Prostate gland (tissue), 2 donors: Measurements from ENCODE around the gene CKB. TPM values are rescaled to one million over a fixed set of nuclear protein-coding genes. Genes with fewer than 3 reads are reported as not detected.

Experiments
- DNase-seq: peaks from one replicate; pipeline ENCODE4 v3.0.0-alpha.2; 2019; ENCODE audit warnings: low spot score
- H3K27ac ChIP-seq, 2 donors: fragments of 200-600 bp; sonication (generic); 2 replicates each; pipeline ENCODE4 v1.5.1; 2017 to 2019
- H3K27me3 ChIP-seq: fragments of 200-600 bp; sonication (generic); replicated peaks from 2 replicates; pipeline ENCODE4 v1.5.1; 2019; ENCODE audit not compliant: insufficient read depth
- H3K36me3 ChIP-seq, 2 donors: fragments of 200-600 bp; sonication (generic); 1 replicate in 1 of 2; 2 replicates in 1 of 2; pipeline versions ENCODE4 v1.5.1 to v1.8.1; 2017 to 2019
- H3K4me1 ChIP-seq: fragments of 200-600 bp; sonication (generic); replicated peaks from 2 replicates; pipeline ENCODE4 v1.5.1; 2019
- H3K4me3 ChIP-seq, 2 donors: fragments of 200-600 bp; sonication (generic); 2 replicates each; pipeline ENCODE4 v1.5.1; 2017 to 2019
- H3K9me3 ChIP-seq: fragments of 200-600 bp; sonication (generic); 2 replicates; pipeline ENCODE4 v1.5.1; 2017
- POLR2A ChIP-seq: fragments of 450-650 bp; IDR thresholded peaks from one replicate; pipeline ENCODE4 v1.6.1; 2016; ENCODE audit warnings: antibody characterized with exemption, mild to moderate bottlenecking
- POLR2AphosphoS5 ChIP-seq: sonication (generic); formaldehyde crosslinking; IDR thresholded peaks from one replicate; pipeline ENCODE4 v1.6.1; 2017; ENCODE audit warnings: antibody characterized with exemption
- WGBS: methylation state at CpG from one replicate; pipeline ENCODE4 v1.1.5; 2018; 5-methylcytosine and 5-hydroxymethylcytosine counted together
- intact Hi-C: fragments of 100-400 bp; cut with DNase I; formaldehyde crosslinking; loops from one replicate; pipeline ENCODE4 v1.14.2; 2022
- total RNA-seq, 2 donors: library from RNA; depleted of rRNA; stranded (reverse); fragments of >200 nt; gene quantifications; one replicate each; pipeline ENCODE4 v1.1.0, GENCODE V29; 2016
- TF ChIP-seq, protein P1 (sequence below), 4 experiments: fragments of 200-600 bp in 2 of 4; fragments of 450-650 bp in 2 of 4; sonication (generic) in 2 of 4; IDR thresholded peaks; 1 replicate in 3 of 4; 2 replicates in 1 of 4; pipeline ENCODE4 v1.5.1; 2016 to 2019; ENCODE audit warnings: antibody characterized with exemption in 4 of 4, mild to moderate bottlenecking in 2 of 4, moderate library complexity in 2 of 4

Gene CKB
- total RNA-seq, 2 donors from 2014 or later: 1,199 to 1,838 TPM

DNA sequence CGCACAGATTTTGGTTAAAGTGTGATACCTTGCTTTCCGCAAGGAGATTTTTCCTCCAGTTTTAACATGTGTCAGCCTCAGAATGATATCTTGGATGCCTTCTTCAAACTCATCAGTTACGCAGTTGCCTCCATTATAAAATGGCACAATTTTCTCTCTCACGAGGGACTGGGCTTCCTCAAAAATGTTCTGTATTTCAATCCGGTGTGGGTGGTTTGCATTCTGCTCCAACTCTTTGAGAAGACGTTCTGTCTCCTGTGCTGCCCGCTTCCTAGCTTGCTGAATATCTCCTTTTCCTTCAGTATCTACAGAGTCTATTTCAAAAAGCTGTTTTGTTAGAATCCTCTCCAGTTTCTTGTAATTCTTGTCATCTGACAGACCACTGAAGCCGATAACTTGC, 38.1 kb upstream of the CKB start:
- Histone ChIP-seq H3K27me3 (no peaks in the 10 kb centered on the region), H3K4me3 (no peak overlapping the region), H3K4me1 (peaks cover 14% of the 10 kb centered on the region), H3K27ac (no peak overlapping the region), H3K9me3 (no peaks in the 10 kb centered on the region), H3K36me3 (no peaks in the 10 kb centered on the region)
- TF ChIP-seq POLR2AphosphoS5 (no peak), POLR2A (no peak)
- TF ChIP-seq, protein P1, sequence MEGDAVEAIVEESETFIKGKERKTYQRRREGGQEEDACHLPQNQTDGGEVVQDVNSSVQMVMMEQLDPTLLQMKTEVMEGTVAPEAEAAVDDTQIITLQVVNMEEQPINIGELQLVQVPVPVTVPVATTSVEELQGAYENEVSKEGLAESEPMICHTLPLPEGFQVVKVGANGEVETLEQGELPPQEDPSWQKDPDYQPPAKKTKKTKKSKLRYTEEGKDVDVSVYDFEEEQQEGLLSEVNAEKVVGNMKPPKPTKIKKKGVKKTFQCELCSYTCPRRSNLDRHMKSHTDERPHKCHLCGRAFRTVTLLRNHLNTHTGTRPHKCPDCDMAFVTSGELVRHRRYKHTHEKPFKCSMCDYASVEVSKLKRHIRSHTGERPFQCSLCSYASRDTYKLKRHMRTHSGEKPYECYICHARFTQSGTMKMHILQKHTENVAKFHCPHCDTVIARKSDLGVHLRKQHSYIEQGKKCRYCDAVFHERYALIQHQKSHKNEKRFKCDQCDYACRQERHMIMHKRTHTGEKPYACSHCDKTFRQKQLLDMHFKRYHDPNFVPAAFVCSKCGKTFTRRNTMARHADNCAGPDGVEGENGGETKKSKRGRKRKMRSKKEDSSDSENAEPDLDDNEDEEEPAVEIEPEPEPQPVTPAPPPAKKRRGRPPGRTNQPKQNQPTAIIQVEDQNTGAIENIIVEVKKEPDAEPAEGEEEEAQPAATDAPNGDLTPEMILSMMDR (IDR thresholded peaks at IDR 0.05): no peak
- intact Hi-C loops: loop anchor here (10.0 kb wide), 1 partner anchor 154 kb away; the partner anchor contains the start of genes XRCC3 and ZFYVE21
- no peak for DNase-seq
- 73% methylated on average over 8 of the region's 8 CpGs for WGBS

DNA sequence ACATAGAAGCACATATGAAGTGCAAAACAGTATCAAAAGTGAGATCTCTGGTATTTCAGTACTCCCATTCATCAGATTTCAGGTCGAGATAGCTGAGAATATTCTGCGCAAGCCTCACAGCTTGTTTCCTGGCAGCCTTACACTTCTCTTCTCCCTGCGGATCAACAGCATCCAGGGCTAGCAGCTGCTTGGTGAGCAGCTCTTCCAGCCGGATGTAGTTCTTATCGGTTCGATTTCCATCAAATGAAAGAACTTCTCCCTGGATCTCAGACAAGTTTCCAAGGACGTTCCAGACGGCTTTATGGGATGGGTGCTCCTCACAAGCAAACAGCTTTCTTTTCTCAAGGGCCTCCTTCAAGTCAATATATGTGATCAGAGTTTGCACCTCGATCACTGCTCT, 37.1 kb upstream of the CKB start:
- TF ChIP-seq POLR2AphosphoS5 (no peak), POLR2A (no peak)
- TF ChIP-seq, protein P1 (IDR thresholded peaks at IDR 0.05): no peak
- Histone ChIP-seq H3K4me3 (no peak overlapping the region), H3K36me3 (no peaks in the 10 kb centered on the region), H3K4me1 (peaks cover 14% of the 10 kb centered on the region), H3K27me3 (no peaks in the 10 kb centered on the region), H3K9me3 (no peaks in the 10 kb centered on the region), H3K27ac (no peak overlapping the region)
- 57% methylated on average over 9 of the region's 9 CpGs for WGBS
- DNase-seq: no peak
- intact Hi-C loops: loop anchor here (10.0 kb wide), 1 partner anchor 155 kb away; the partner anchor contains the start of genes XRCC3 and ZFYVE21

DNA sequence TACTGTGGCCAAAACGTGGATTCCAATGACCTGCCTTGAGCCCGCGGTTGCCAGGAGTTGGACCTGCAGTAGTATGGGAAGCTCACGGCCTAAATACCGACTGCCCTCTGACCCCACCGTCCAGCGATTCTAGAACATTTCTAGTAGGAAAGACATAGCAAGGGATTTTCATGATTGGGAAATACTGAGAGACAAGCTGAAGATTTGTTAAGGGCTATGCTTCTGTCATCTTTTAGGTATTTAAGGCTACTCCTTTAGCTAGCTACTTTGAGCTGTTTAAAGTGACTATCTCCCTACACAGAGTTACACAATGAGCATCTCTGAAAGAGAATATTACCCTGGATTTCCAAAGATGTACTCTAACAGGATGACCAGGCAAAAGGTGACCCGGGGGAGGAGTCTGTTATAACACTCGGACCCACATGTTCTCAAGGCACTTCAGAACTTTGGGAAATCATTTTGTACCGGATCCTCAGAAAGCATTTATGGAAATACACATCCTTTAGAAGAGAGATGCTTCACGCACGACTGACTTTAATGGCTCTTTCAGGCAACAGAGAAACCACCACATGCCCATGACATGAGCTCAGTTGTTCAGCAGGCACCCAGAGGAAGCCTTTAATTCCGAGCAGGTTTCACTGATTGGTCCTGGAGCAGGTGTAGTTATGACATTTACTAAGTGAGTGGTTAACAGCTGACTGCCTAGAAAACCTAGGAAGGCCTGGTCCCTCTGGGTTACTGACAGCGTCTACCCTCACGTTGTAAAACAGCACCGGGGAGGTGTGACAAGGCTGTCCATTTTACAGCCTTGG, 35.6 kb upstream of the CKB start:
- no peak for DNase-seq
- 57% methylated on average over 16 of the region's 16 CpGs for WGBS
- peaks cover 6% of the 10 kb centered on the region for H3K4me1 ChIP-seq
- intact Hi-C loops: no loop called here
- H3K27ac ChIP-seq: peak overlapping the region in 1 of 2 donors; percentile 17
- H3K9me3 ChIP-seq: no peaks in the 10 kb centered on the region
- H3K36me3 ChIP-seq: no peaks in the 10 kb centered on the region
- no peak overlapping the region for H3K4me3 ChIP-seq
- no peaks in the 10 kb centered on the region for H3K27me3 ChIP-seq
- TF ChIP-seq POLR2AphosphoS5: no peak

DNA sequence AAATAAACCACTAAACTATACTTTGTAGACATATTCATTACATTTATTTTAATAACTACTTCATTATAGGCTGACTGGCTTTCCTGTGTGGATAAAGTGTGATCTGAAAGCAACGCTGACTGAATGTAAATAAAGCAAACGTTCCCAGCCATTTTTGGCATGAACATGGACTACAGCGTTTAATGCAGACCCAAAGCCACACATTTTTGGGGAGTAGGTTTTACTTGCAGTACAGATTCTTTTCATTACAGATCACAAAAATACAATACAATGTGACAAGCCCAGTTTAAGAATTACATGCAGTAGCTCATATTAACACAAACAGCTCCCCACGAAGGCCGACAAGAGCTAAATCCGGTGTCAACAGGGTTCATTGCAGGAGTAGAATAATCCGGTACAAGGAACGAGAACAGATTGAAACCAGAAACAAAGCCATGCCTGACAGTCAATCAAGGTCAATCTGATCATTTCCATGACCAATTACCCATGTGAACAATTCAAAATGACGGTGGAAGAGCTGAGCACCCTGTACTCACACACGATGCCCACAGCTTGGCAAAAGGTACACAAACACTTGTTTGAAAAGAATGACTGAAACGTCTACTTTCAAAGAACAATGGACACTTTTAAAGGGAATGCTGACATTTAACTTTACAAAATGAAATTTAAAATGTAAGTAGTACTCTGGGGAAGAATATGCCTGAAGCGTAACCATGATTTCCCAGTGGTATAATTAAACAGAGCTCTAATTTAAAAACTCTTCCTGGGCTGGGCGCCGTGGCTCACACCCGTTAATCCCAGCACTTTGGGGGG, 34.5 kb upstream of the CKB start:
- Histone ChIP-seq H3K4me1 (peaks cover 6% of the 10 kb centered on the region), H3K9me3 (no peaks in the 10 kb centered on the region), H3K36me3 (no peaks in the 10 kb centered on the region), H3K27me3 (no peaks in the 10 kb centered on the region), H3K4me3 (no peak overlapping the region), H3K27ac (peak overlapping the region in 1 of 2 donors; percentile 2)
- no peak for DNase-seq
- 42% methylated on average over 15 of the region's 15 CpGs for whole genome bisulfite sequencing
- TF ChIP-seq POLR2AphosphoS5: no peak
- TF ChIP-seq, protein P1 (IDR thresholded peaks at IDR 0.05): no peak
- no peak for TF ChIP-seq POLR2A
- intact Hi-C loops: no loop called here

DNA sequence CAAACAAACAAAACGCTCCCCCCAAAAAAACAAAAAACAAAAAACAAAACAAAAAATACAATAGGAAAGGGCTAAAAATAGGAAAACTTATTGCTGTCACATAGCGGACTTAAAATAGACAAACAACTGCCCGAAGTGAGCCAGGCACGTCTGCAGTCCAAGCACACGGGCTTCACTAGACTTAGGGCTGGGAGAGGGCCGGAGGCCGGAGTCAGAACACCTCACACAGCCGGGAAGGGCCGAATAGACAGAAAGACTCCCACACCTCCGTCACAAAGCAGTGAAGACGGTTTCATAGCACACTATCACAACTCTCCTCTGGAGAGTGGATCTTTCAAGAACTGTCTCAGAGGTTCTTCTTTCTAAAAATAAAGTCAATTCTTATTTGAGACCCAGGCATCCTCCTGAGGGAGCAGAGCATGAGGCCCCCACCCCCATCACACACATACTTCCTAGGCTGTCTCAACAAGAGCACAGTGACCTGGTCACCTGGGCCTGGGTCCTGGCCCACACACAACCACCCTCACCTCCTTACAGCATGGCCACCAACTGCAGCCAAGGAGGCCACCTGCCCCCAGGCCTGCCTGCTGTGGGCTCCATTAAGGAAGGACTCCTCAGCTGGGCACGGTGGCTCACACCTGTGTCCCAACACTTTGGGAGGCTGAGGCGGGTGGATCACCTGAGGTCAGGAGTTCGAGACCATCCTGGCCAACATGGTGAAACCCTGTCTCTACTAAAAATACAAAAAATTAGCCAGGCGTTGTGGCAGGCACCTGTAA, 33.1 kb upstream of the CKB start:
- H3K4me1 ChIP-seq: peaks cover 6% of the 10 kb centered on the region
- no peak for TF ChIP-seq POLR2AphosphoS5
- no peak for TF ChIP-seq POLR2A
- TF ChIP-seq, protein P1 (IDR thresholded peaks at IDR 0.05): no peak
- H3K36me3 ChIP-seq: no peaks in the 10 kb centered on the region
- DNase-seq: no peak
- H3K4me3 ChIP-seq: no peak overlapping the region
- no peaks in the 10 kb centered on the region for H3K27me3 ChIP-seq
- WGBS: 83% methylated on average over 15 of the region's 15 CpGs
- intact Hi-C loops: no loop called here
- H3K27ac ChIP-seq: no peak overlapping the region
- no peaks in the 10 kb centered on the region for H3K9me3 ChIP-seq
